Retinal pigment epithelial cell (primary cell): Measurements from ENCODE around the gene SRRM3.

ENCODE experiments used
- DNase-seq: peaks from one replicate; pipeline ENCODE4 v3.0.0-alpha.2; 2010; ENCODE audit warnings: low read depth
- H3K4me3 ChIP-seq: 2 replicates; pipeline ENCODE4 v1.5.1; 2011; ENCODE audit warnings: mild to moderate bottlenecking, low read length, control low read depth, moderate library complexity
- CTCF ChIP-seq: conservative IDR thresholded peaks from 2 replicates; pipeline ENCODE4 v1.5.1; 2011; ENCODE audit warnings: low read depth, low read length, control low read depth, inconsistent platforms

SRRM3 gene

GRCh38 chr7:76325092-76325491, 123.4 kb downstream of the SRRM3 start:
- DNase-seq, result no peak
- no peak overlapping the region for H3K4me3 ChIP-seq
- TF ChIP-seq CTCF, result no peak

- H3K4me3 ChIP-seq, result no peak overlapping the region
- DNase-seq, result no peak
- no peak for TF ChIP-seq CTCF
Measured at GRCh38 chr7:76325811-76326210, 124.1 kb downstream of the SRRM3 start.

DNA sequence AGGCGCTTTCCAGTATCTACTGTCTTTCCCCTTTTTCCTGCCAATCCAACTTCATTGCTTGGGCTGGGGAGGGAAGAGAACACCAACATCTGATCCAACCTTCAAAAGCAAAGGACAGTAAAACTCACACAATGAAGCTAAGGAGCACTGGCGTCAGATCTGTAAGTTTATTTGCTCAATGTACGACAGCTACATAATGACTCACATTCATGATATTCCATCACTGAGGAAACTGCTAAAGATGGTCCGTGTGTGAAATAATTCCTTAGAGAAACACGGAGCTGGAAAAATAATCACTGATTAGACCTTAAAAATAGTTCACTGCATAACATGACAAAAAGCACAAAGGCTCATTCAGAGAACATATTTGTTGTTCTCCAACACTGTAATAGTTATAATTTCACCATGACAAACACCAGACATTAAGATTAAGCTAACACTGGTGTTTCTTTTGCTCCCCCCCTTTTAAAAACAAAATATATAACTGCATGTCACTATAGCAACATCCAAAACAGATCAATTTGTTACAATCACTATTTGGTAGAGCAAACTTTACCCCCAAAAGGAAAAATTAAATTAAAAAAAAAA, 125.0 kb downstream of the SRRM3 start:
- H3K4me3 ChIP-seq, result no peak overlapping the region
- no peak for TF ChIP-seq CTCF
- DNase-seq, result no peak

- no peak for DNase-seq
- no peak for TF ChIP-seq CTCF
- no peak overlapping the region for H3K4me3 ChIP-seq
Measured at GRCh38 chr7:76327610-76328009, 125.9 kb downstream of the SRRM3 start.

DNA sequence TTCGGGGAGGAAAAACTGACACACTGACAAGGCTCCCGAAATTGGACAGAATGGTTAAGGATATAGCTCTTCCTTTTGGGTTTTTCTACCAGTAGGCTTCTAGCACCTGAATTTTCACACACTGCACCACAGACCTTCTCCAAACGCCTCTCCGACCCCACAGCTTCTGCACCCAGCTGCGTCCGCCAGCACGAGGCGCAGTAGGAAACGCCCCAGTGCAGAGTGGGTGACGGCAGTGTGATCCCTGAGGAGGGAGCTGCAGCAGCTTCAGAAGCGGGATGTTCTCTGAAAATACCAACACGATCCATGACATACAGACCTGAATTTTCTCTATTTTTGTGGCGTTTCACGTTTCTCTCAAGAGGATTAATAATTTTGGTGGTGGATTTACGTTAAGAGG, 126.7 kb downstream of the SRRM3 start:
- no peak overlapping the region for H3K4me3 ChIP-seq
- DNase-seq, result no peak
- no peak for TF ChIP-seq CTCF

DNA sequence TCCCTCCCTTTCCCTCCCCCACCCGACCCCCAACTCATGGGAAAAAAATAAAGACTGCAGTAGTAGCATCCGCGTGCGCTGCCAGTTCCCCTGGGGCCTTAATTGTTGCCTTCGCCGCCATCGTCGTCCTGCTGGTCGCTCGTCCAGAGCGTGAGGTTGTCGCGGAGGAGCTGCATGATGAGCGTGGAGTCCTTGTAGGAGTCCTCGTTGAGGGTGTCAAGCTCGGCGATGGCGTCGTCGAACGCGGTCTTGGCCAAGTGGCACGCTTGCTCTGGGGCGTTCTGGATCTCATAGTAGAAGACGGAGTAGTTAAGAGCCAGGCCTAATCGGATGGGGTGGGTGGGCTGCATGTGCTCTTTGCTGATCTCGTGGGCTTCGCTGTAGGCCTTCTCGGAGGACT, 127.8 kb downstream of the SRRM3 start:
- TF ChIP-seq CTCF, result no peak
- H3K4me3 ChIP-seq, result no peak overlapping the region
- DNase-seq, result no peak

DNA sequence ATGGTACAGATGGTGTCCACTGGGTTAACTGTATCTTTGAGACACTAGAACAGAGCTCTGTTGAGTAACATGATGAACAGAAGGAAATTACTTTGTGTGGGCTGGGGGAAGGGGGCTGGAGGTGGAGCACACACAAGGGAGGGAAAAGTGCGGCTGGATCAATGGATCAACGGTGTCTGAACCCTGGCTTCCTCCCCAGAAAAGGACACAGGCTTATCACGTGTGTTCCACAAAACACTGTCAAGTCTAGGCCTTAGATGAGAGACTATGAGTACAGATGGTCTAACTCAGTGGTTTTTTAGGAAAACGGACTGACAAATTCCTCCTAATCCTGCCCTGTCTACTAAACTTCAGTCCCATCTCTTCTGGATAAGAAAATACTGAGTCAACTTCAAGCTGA, 128.6 kb downstream of the SRRM3 start:
- no peak overlapping the region for H3K4me3 ChIP-seq
- DNase-seq, result no peak
- no peak for TF ChIP-seq CTCF
